Astrocyte (in vitro differentiated cells and primary cell): Measurements from ENCODE around the gene NPM1. TPM values are rescaled to one million over a fixed set of nuclear protein-coding genes. Genes with fewer than 3 reads are reported as not detected.

ENCODE experiments used
- DNase-seq: peaks from one replicate; pipeline ENCODE4 v3.0.0-alpha.2; 2010; ENCODE audit warnings: low read depth
- FAIRE-seq: peaks from 2 replicates; lab custom pipeline; 2011; peaks lifted over from hg19 to GRCh38; lab: Jason Lieb, UNC
- H2AFZ ChIP-seq: 2 replicates; pipeline ENCODE4 v1.6.0; 2012; ENCODE audit warnings: low read depth, low read length, inconsistent platforms
- H3K27ac ChIP-seq: 2 replicates; pipeline ENCODE4 v1.5.1; 2011; ENCODE audit warnings: low read depth, low read length, inconsistent platforms
- H3K27me3 ChIP-seq: 2 replicates; pipeline ENCODE4 v1.6.0; 2011; ENCODE audit warnings: low read length, inconsistent platforms; ENCODE audit not compliant: insufficient read depth
- H3K36me3 ChIP-seq: 2 replicates; pipeline ENCODE4 v1.5.1; 2011; ENCODE audit warnings: low read length, inconsistent platforms; ENCODE audit not compliant: insufficient read depth
- H3K4me1 ChIP-seq: 2 replicates; pipeline ENCODE4 v1.5.1; 2011; ENCODE audit warnings: low read length, inconsistent platforms; ENCODE audit not compliant: insufficient read depth
- H3K4me2 ChIP-seq: 2 replicates; pipeline ENCODE4 v1.6.0; 2012; ENCODE audit warnings: low read length, inconsistent platforms
- H3K4me3 ChIP-seq: 2 replicates; pipeline ENCODE4 v1.5.1; 2011; ENCODE audit warnings: low read depth, mild to moderate bottlenecking, low read length, inconsistent platforms; ENCODE audit not compliant: insufficient read depth
- H3K79me2 ChIP-seq: 2 replicates; pipeline ENCODE4 v1.6.0; 2012; ENCODE audit warnings: mild to moderate bottlenecking, low read length, inconsistent platforms; ENCODE audit not compliant: insufficient read depth
- H3K9ac ChIP-seq: 2 replicates; pipeline ENCODE4 v1.6.0; 2012; ENCODE audit warnings: mild to moderate bottlenecking, low read length, inconsistent platforms
- H3K9me3 ChIP-seq: 2 replicates; pipeline ENCODE4 v1.5.1; 2012; ENCODE audit warnings: low read depth, mild to moderate bottlenecking, low read length, inconsistent platforms; ENCODE audit not compliant: insufficient read depth
- H4K20me1 ChIP-seq: 2 replicates; pipeline ENCODE4 v1.6.0; 2012; ENCODE audit warnings: low read length, inconsistent platforms; ENCODE audit not compliant: insufficient read depth
- H3K27ac Mint-ChIP-seq: one replicate; pipeline ENCODE4 v1.8.0; 2021; ENCODE audit warnings: mild to moderate bottlenecking, mixed read lengths; ENCODE audit not compliant: unreplicated experiment
- H3K27me3 Mint-ChIP-seq: one replicate; pipeline ENCODE4 v1.8.0; 2021; ENCODE audit warnings: low read depth, mixed read lengths; ENCODE audit not compliant: unreplicated experiment
- H3K36me3 Mint-ChIP-seq: one replicate; pipeline ENCODE4 v1.8.0; 2021; ENCODE audit warnings: low read depth, mixed read lengths; ENCODE audit not compliant: unreplicated experiment
- H3K4me1 Mint-ChIP-seq: one replicate; pipeline ENCODE4 v1.8.0; 2021; ENCODE audit warnings: low read depth, mixed read lengths; ENCODE audit not compliant: unreplicated experiment
- H3K4me3 Mint-ChIP-seq: one replicate; pipeline ENCODE4 v1.8.0; 2021; ENCODE audit warnings: mild to moderate bottlenecking, moderate library complexity, mixed read lengths; ENCODE audit not compliant: unreplicated experiment
- H3K9me3 Mint-ChIP-seq: one replicate; pipeline ENCODE4 v1.8.0; 2021; ENCODE audit warnings: mild to moderate bottlenecking, mixed read lengths; ENCODE audit not compliant: unreplicated experiment
- EZH2 ChIP-seq: IDR thresholded peaks from 2 replicates; pipeline ENCODE4 v1.6.1; 2012; ENCODE audit warnings: mild to moderate bottlenecking, low read length, inconsistent platforms; ENCODE audit not compliant: insufficient read depth
- total RNA-seq: library from RNA; stranded (reverse); gene quantifications from 2 replicates; pipeline ENCODE4 v1.2.1, GENCODE V29; 2021
- TF ChIP-seq, protein P1 (sequence below): IDR thresholded peaks from 2 replicates; pipeline ENCODE4 v1.5.1; 2011; ENCODE audit warnings: low read depth, mild to moderate bottlenecking, inconsistent platforms, low read length, moderate library complexity; ENCODE audit not compliant: insufficient read depth

The NPM1 gene
- total RNA-seq, 1 donor from 2014 or later, result 1,219 TPM

DNA sequence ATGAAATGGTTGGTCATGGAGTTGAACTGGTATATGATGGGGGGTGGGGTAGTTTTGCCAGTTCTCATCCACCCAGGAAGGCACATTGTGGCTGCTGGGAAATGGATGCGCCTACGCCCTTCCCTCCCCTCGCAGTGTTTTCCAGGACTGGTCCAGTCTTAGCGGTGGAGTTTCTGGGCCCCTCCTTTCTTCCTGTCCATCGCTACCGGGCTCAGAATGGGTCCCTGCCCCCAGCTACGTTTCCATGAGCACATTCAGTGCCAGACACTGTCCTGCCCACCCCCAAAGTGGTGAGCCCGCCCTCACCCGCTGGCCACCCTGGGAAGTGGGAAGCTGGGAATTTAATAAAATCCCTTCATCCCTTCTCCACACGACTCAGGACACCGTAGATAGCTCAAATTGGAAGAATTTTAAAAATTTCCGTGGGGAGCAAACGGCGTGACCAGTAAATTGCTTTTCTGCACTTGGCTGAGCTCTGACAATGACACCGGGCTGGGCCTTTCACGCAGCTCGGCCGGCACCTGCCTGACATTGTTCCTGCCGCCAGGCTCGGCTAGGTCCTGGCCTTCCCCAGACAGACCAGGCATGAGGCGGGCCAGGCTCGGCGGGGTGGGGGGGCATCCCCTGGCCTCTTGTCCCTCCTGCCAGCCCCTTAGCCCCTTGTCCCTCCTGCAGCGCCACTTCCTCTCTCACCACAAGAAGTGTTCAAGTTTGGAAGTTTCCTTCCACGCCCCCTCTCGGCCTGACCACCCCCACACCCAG is 35.4 kb downstream of the NPM1 start:
- Mint-ChIP-seq H3K9me3 (no peaks in the 10 kb centered on the region), H3K4me3 (no peak overlapping the region), H3K27me3 (peaks cover 8% of the 10 kb centered on the region), H3K4me1 (peaks cover 6% of the 10 kb centered on the region), H3K36me3 (no peaks in the 10 kb centered on the region), H3K27ac (no peak overlapping the region)
- no peak overlapping the region for H3K9ac ChIP-seq
- H4K20me1 ChIP-seq, result peaks cover 34% of the 10 kb centered on the region
- no peak for TF ChIP-seq EZH2
- TF ChIP-seq, protein P1, sequence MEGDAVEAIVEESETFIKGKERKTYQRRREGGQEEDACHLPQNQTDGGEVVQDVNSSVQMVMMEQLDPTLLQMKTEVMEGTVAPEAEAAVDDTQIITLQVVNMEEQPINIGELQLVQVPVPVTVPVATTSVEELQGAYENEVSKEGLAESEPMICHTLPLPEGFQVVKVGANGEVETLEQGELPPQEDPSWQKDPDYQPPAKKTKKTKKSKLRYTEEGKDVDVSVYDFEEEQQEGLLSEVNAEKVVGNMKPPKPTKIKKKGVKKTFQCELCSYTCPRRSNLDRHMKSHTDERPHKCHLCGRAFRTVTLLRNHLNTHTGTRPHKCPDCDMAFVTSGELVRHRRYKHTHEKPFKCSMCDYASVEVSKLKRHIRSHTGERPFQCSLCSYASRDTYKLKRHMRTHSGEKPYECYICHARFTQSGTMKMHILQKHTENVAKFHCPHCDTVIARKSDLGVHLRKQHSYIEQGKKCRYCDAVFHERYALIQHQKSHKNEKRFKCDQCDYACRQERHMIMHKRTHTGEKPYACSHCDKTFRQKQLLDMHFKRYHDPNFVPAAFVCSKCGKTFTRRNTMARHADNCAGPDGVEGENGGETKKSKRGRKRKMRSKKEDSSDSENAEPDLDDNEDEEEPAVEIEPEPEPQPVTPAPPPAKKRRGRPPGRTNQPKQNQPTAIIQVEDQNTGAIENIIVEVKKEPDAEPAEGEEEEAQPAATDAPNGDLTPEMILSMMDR, result no peak
- no peaks in the 10 kb centered on the region for H3K36me3 ChIP-seq
- H3K4me3 ChIP-seq, result no peak overlapping the region
- FAIRE-seq (no peak), DNase-seq (no peak)
- peaks cover 10% of the 10 kb centered on the region for H3K4me1 ChIP-seq
- no peaks in the 10 kb centered on the region for H3K9me3 ChIP-seq
- no peak overlapping the region for H3K4me2 ChIP-seq
- no peak overlapping the region for H3K27ac ChIP-seq
- no peaks in the 10 kb centered on the region for H3K79me2 ChIP-seq
- H3K27me3 ChIP-seq, result peaks cover 11% of the 10 kb centered on the region
- H2AFZ ChIP-seq, result no peak overlapping the region

GRCh38 chr5:171424726-171425125 is 37.1 kb downstream of the NPM1 start:
- no peak overlapping the region for H3K4me2 ChIP-seq
- H2AFZ ChIP-seq, result no peak overlapping the region
- H3K27me3 Mint-ChIP-seq, result peaks cover 20% of the 10 kb centered on the region
- peaks cover 2% of the 10 kb centered on the region for H3K36me3 Mint-ChIP-seq
- H3K9me3 Mint-ChIP-seq, result peaks cover 2% of the 10 kb centered on the region
- H3K9ac ChIP-seq, result no peak overlapping the region
- H3K79me2 ChIP-seq, result no peaks in the 10 kb centered on the region
- H3K4me1 Mint-ChIP-seq, result peaks cover 6% of the 10 kb centered on the region
- no peak overlapping the region for H3K27ac Mint-ChIP-seq
- no peaks in the 10 kb centered on the region for H3K9me3 ChIP-seq
- no peak overlapping the region for H3K4me3 ChIP-seq
- peaks cover 4% of the 10 kb centered on the region for H3K4me1 ChIP-seq
- TF ChIP-seq, protein P1, result no peak
- no peak for TF ChIP-seq EZH2
- peaks cover 25% of the 10 kb centered on the region for H4K20me1 ChIP-seq
- no peak for FAIRE-seq
- peaks cover 11% of the 10 kb centered on the region for H3K27me3 ChIP-seq
- no peak overlapping the region for H3K4me3 Mint-ChIP-seq
- H3K27ac ChIP-seq, result no peak overlapping the region
- H3K36me3 ChIP-seq, result no peaks in the 10 kb centered on the region
- DNase-seq, result no peak
